Transverse colon (tissue), 4 donors: Measurements from ENCODE around the gene MGAT5B. TPM values are rescaled to one million over a fixed set of nuclear protein-coding genes. Genes with fewer than 3 reads are reported as not detected.

ENCODE experiments used
- DNase-seq: peaks from one replicate; pipeline ENCODE4 v3.0.0-alpha.2; 2019
- H3K27ac ChIP-seq, 4 donors: fragments of 200-600 bp; sonication (generic); 2 replicates each; pipeline ENCODE4 v1.5.1; 2016 to 2018; ENCODE audit warnings: inconsistent platforms in 4 of 4
- H3K27me3 ChIP-seq: fragments of 200-600 bp; sonication (generic); 2 replicates; pipeline ENCODE4 v1.5.1; 2017; ENCODE audit warnings: inconsistent platforms
- H3K36me3 ChIP-seq, 4 donors: fragments of 200-600 bp; sonication (generic); 2 replicates each; pipeline ENCODE4 v1.5.1; 2017 to 2019; ENCODE audit warnings: inconsistent platforms in 4 of 4
- H3K4me1 ChIP-seq, 4 donors: fragments of 200-600 bp; sonication (generic); 2 replicates each; pipeline ENCODE4 v1.5.1; 2017 to 2020; ENCODE audit warnings: inconsistent platforms in 4 of 4
- H3K4me3 ChIP-seq, 4 donors: fragments of 200-600 bp; sonication (generic); 1 replicate in 1 of 4; 2 replicates in 3 of 4; pipeline versions ENCODE4 v1.5.1 to v1.6.1; 2017 to 2019; ENCODE audit warnings: inconsistent platforms in 4 of 4
- H3K9me3 ChIP-seq, 2 donors: fragments of 200-600 bp; sonication (generic); 2 replicates each; pipeline ENCODE4 v1.5.1; 2017 to 2019; ENCODE audit warnings: inconsistent platforms in 2 of 2
- CTCF ChIP-seq, 5 experiments: fragments of 200-600 bp in 3 of 5; fragments of 450-650 bp in 2 of 5; sonication (generic) in 3 of 5; IDR thresholded peaks; 1 replicate in 2 of 5; 2 replicates in 3 of 5; pipeline ENCODE4 v1.5.1; 2016 to 2017; ENCODE audit warnings: antibody characterized with exemption in 5 of 5, inconsistent platforms in 3 of 5, mild to moderate bottlenecking in 2 of 5, moderate library complexity in 1 of 5
- EP300 ChIP-seq: sonication (generic); formaldehyde crosslinking; IDR thresholded peaks from one replicate; pipeline ENCODE4 v1.6.1; 2017; ENCODE audit warnings: antibody characterized with exemption, low read depth
- POLR2A ChIP-seq: fragments of 450-650 bp; IDR thresholded peaks from one replicate; pipeline ENCODE4 v1.6.1; 2016; ENCODE audit warnings: antibody characterized with exemption, mild to moderate bottlenecking, moderate library complexity
- POLR2AphosphoS5 ChIP-seq, 3 donors: sonication (generic); formaldehyde crosslinking; IDR thresholded peaks; one replicate each; pipeline ENCODE4 v1.6.1; 2016; ENCODE audit warnings: antibody characterized with exemption in 3 of 3
- WGBS, 2 donors: methylation state at CpG; one replicate each; pipeline ENCODE4 v1.1.5; 2018; ENCODE audit warnings: low coverage in 1 of 2; 5-methylcytosine and 5-hydroxymethylcytosine counted together
- in situ Hi-C, 4 donors: fragments of 200-750 bp; cut with MboI; loops; one replicate each; pipeline versions ENCODE4 v1.15.0 to v1.15.1; 2017; ENCODE audit warnings: low sequenced_read_pairs in 3 of 4, low pct_ligation_motif_present in 1 of 4, low pct_unique_long_range_greater_than_20kb in 1 of 4
- intact Hi-C: fragments of 100-400 bp; cut with DNase I; formaldehyde crosslinking; loops from one replicate; pipeline ENCODE4 v1.15.1; 2023; ENCODE audit warnings: low total_unique reads
- total RNA-seq, 4 donors: library from RNA; depleted of rRNA; stranded (reverse); fragments of >200 nt; gene quantifications; one replicate each; pipeline ENCODE4 v1.1.0, GENCODE V29; 2016

Gene MGAT5B
- total RNA-seq, 4 donors from 2014 or later = not detected

- Histone ChIP-seq H3K27me3 (peaks cover 14% of the 10 kb centered on the region), H3K36me3 (no peaks in the 10 kb centered on the region), H3K9me3 (no peaks in the 10 kb centered on the region), H3K27ac (no peak overlapping the region), H3K4me1 (no peaks in the 10 kb centered on the region), H3K4me3 (no peak overlapping the region)
- TF ChIP-seq EP300 (no peak), POLR2A (no peak), POLR2AphosphoS5 (IDR thresholded peaks at IDR 0.05) (no peak), CTCF (IDR thresholded peaks at IDR 0.05) (no peak)
- intact Hi-C loops (no loop called here), in situ Hi-C loops (no loop called here)
- no peak for DNase-seq
- 67 to 91% methylated on average over 1 to 28 of the region's 28 CpGs for WGBS, 2 donors
These were observed 44.4 kb downstream of the MGAT5B start for GRCh38 chr17:76912421-76913164.

DNA sequence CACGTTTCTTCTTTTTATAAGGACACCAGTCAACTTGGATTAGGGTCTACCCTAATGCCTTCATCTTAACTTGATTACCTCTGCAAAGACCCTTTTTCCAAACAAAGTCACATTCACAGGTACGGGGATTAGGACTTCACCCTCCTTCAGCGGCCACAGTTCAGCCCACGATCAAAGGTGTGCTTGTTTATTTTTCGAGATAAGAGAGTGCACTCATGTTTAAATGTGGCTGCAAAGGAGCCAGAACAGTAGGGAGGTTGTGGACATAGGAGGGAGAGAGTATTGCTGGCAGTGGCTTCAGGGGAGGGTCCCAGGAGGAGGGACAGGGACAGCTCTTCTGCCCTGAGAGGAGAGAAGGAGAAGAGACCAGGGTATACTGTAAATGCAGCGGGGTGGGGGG is 46.7 kb downstream of the MGAT5B start:
- TF ChIP-seq EP300 = no peak
- no peak for TF ChIP-seq CTCF (IDR thresholded peaks at IDR 0.05)
- no peak for TF ChIP-seq POLR2A
- no peak for TF ChIP-seq POLR2AphosphoS5 (IDR thresholded peaks at IDR 0.05)
- 44 to 50% methylated on average over 2 to 6 of the region's 6 CpGs for WGBS, 2 donors
- intact Hi-C loops (no loop called here), in situ Hi-C loops (no loop called here)
- H3K9me3 ChIP-seq = no peaks in the 10 kb centered on the region
- H3K4me3 ChIP-seq = no peak overlapping the region
- no peak overlapping the region for H3K27ac ChIP-seq
- no peaks in the 10 kb centered on the region for H3K36me3 ChIP-seq
- H3K27me3 ChIP-seq = peaks cover 14% of the 10 kb centered on the region
- no peak for DNase-seq
- no peaks in the 10 kb centered on the region for H3K4me1 ChIP-seq

DNA sequence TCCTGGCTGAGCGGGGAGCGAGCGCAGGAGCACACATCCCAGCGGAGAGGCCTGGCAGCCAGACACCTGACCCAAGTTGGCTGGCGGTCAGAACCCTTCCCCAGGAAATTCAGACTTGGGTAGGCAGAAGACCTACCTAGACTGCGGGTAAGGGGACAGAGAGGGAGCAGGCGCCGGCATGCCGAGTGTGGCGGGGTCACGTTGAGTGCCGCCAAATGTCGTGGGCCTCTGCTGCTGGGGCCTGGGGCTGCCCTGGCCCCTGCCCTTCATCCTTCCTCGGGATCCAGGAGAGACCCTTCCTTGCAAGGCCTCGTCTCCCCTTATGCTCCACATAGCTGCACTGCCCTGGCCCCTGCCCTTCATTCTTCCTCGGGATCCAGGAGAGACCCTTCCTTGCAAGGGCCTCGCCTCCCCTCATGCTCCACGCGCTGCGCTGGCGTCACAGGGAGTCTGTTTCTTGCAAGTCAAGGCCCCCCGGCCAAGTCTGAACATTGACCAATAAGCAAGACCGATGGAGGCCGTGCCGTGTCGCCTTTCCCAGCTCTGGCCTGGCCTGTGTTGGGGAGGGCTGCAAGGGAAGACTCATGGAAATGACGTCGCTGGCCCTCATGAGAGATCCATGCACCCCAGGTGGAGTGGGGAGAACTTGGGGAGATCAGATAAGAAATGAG is 47.8 kb downstream of the MGAT5B start:
- intact Hi-C loops (no loop called here), in situ Hi-C loops (no loop called here)
- no peak for DNase-seq

More for the DNA sequence above, 47.8 kb downstream of the MGAT5B start:
- peaks cover 22% of the 10 kb centered on the region for H3K27me3 ChIP-seq
- H3K9me3 ChIP-seq = no peaks in the 10 kb centered on the region
- no peaks in the 10 kb centered on the region for H3K4me1 ChIP-seq
- H3K27ac ChIP-seq = no peak overlapping the region
- WGBS, 2 donors = 90% methylated on average over 22 of the region's 28 CpGs; no CpG with 5 or more reads in 1 of the 2 donors
- TF ChIP-seq EP300 (no peak), CTCF (IDR thresholded peaks at IDR 0.05) (no peak), POLR2A (no peak), POLR2AphosphoS5 (IDR thresholded peaks at IDR 0.05) (no peak)
- no peak overlapping the region for H3K4me3 ChIP-seq
- no peaks in the 10 kb centered on the region for H3K36me3 ChIP-seq
